Inflammatory macrophage treated with lipopolysaccharide for 4 hours (primary cell): ENCODE data around the gene HVCN1.
"Not testable (repeated sequence)": the region's sequence is repeated elsewhere in the genome, so short reads cannot be mapped to it uniquely, and the experiment has no call there.

Experiments
- DNase-seq: peaks from one replicate; pipeline ENCODE4 v3.0.0-alpha.2; 2020

The HVCN1 gene

DNA sequence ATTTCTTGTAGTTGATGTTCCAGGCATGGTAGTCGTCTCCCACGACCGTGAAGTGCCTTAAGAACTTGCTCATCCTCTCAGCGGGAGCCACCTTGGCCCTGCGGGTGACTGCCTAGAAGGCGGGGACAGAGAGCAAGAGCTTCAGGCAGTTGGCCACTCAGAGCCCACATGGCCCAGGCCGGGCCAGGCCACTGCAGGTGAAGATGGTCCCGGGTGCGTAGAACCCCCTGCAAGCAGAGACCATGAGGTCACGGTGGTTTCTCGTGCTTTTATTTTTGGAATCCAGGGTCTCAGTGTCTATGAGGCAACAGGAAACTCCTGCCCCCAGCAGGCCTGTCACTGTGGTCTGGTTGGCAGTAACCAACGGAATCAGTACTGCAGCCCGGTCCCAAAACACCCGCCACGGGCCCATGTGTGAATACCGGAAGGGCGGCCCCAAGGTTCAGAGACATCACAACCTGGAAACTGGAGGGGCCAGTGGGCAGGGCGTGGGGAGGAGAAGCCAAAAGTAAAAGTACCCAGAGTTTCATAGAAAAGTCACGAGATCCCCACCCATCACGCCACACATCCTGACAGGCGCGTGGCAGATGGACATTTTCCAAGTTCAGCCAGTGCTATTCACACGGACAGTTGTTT, 27.5 kb downstream of the HVCN1 start:
- DNase-seq, result peak; percentile 85

DNA sequence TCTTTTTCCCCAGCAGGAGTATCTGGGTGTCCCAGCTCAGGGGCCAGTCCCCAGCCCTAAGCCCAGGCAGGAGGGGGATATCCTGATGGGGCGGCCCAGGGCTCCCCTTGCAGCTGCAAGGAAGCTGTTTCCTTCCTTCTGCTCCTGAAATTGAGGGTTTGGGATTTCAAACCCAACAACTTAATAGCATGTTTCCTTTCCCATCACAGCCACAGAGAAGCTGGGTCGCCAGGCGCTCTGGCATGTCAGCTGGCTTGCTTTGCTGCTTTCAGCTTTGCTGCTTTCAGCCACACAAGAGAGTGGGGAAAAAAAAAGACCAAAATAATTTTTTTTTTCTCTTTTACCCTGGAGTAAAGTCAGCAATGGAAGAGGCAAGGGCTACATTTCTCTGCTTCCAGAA, 30.0 kb downstream of the HVCN1 start:
- no peak for DNase-seq

DNA sequence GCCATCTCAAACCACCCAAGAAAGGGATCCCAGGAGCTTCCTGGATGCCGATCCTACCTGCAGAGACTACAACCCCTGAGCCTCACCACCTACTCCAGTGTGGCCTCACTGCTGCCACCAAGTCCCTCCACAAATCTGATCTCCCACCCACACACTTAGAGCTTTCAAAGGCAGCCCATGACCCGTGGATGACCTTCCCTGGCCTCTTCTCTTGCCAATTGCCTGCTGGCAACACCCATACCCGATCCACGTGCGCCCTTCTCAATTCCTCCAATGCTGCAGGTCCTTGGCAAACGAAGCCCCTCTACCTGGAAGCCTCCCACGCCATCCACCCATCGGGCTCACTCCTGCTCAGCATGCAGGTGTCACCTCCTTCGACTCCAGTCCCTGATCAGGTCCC, 30.7 kb downstream of the HVCN1 start:
- DNase-seq, result no peak

DNA sequence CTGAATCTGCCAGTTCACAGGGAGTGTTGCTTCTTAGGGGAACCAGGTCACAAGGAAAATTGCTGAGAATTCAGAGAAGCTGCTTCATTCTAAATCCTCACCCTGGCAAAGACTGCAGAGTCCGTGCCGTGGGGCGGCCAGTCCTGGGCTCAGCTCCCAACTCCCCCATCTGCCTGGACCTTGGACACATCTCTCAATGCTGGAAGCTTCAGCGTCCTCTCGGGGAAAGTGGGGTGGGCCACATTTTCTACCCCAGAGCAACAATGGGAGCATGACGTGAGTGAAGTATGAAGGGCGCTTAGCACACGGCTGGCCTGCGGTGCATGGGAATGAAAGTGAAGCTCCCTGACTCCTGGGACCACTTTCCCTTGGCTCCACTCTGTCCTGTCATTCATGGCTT, 31.2 kb downstream of the HVCN1 start:
- no peak for DNase-seq

DNA sequence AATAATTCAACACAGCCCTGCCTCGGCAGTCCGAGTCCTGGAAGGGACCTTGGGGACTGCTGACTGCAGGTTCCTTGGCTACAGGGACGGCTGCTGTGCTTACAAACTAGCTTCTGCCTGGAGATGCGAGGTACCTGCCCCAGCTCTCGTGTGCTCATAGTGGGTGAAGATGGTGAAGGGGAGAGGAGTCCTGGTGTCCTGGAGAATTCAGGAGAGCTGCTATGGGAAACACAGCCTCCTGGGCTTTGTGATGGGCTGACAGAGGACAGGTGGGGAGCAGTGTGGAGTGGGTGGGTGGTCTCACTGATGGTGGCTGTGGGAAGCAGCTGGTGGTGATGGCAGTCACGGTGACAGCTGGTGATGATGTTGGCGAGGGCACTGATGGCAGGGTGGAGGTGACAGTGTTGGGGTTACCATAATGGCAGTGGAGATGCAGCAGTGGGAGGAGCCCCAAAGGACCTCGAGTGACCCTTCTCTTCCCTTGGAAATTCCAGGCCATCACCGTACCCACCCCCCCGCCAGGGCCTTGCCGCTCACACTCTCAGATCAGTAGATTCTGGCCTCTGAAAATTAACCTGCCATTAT, 32.8 kb downstream of the HVCN1 start:
- no peak for DNase-seq

DNA sequence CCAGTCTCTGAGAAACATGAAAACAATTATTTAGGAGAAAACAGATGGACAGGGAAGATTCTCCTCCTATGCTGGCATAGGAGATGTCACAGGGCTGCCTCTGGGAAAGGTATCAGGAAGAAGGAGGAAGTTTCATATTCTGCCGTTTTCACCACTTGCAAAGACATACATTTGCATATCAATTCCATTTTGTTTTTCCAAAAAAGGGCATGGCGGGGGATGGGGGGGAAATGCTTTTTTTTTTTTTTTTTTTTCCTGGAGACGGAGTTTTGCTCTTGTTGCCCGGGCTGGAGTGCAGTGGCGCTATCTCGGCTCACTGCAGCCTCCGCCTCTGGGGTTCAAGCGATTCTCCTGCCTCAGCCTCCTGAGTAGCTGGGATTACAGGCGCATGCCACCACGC, 34.7 kb downstream of the HVCN1 start:
- not testable (repeated sequence) for DNase-seq

DNA sequence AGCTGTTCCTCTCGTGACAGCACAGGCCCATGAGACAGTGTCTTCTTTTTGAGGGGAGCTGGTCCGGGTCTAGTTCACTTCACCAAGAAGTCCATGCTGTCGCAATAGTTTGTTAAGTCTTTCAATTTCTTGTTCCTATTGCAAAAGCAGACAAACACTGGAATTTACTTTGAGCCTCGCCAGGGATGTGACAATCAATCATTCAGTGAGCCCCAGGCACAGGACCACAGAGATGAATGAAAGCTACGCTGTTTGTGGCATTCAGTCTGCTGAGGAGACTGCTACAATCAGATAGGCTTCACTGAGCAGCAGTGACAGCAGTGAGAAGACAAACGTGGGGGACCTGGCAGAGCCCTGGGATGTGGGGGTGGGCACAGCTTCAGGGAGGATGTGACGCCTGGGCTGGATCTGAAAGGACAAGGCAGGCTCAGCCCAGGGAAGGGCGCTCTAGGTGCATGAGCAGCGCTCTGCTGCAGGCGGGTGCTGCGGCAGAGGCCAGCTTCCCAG, 39.5 kb downstream of the HVCN1 start:
- peak; percentile 78 for DNase-seq

DNA sequence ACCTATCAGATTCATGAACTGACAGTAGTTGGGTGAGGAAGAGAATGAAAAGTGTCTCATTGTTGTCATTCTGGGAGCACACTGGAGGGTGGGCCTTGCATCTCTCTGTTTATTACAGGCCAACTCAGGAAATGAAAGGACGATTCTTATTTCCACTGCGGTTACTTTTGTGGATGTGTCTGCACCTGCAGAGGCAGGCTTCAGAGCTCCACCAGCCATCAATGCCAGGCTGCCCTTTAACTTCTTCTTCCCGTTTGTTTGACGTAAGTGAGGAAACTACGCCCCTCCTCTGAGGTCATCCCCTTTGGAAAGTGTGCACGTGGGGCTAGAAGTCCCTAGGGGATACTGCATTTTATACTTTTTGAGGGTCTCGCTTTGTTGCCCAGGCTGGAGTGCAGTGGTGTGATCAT, 41.3 kb downstream of the HVCN1 start:
- peak; percentile 44 for DNase-seq

DNA sequence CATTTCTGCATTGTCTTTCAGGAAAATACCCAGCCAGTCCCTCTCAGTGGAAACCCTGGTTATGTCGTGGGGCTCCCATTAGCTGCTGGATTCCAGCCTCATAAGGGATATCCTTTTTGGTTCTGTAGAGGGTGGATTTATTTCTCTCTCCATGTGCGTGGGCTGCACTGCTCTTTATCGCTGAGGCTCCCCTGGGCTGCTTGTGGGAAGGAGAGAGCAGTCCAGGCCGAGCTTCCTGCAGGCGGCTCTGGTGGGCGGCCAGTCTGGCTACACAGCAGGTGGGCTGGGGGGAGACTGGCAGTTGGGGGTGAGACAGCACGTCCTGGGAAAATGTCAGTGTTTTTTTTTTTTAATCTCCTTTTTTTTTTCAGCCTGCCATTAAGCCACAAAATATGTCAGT, 47.4 kb downstream of the HVCN1 start:
- no peak for DNase-seq

DNA sequence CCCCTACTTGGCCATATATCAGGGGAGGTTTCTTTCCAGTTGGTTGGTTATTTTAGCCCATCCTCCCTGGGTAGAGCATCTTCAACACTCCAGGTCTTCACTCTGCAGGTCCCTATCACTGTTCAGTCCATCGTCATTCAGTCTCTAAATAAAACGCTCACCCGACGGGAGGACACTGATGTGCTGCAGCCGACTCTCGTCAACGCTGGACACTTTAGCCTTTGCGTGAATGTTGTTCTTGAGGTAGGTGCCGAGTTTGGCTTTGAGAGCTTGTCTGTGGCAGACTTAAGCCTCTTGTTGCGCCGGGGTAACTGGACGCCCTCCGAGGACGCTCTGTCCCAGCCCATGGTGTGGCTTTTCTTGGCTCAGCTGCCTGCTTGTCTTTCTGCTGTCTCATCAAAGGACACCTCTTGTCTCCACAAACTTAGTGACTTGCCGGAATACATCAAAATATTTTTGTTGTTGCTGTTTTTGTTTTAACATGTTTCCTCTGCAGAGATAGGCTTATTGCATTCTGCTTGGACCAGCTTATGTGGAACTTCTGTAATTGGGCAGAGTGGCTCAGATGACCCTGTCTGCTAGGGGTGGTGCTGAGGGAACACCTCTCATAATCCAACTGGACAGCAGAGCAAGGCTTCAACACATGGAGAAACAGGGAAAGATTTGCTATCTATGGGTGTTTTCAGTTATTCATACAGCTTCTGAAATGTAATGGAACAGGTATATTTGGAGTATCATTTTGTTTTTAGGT, 48.5 kb downstream of the HVCN1 start:
- no peak for DNase-seq

DNA sequence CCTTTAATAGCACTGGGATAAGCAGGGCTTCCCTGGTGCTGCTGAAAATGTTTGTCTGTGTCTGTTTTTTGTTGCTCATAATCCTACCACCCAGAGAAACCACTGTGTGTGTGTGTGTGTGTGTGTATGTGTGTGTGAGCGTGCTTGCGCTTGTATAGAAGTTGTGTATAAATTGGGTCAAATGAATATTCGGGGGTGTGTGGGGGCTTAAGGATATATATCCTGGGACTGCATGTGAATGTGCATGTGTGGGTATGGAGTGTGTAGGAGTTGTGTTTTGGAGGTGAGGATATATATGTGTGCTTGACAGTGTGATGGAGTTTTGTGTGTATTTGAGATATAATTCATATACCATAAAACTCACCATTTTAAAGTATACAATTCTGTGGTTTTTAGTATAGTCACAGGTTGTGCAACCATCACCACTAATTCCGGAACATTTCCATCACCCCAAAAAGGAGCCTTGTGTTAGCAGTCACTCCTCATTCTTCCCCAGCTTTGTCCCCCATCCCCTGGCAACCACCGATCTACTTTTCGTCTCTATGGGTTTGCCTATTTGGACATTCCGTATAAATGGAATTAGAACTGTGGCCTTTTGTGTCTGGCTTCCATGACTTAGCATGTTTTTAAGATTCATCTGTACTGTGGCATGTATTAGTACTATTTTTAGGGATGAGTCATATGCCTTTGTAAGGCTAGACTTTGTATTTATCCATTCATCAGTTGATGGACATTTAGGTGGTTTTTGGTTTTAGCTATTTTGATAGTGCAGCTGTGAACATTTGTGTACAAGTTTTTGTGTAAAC, 49.4 kb downstream of the HVCN1 start:
- peak; percentile 53 for DNase-seq

DNA sequence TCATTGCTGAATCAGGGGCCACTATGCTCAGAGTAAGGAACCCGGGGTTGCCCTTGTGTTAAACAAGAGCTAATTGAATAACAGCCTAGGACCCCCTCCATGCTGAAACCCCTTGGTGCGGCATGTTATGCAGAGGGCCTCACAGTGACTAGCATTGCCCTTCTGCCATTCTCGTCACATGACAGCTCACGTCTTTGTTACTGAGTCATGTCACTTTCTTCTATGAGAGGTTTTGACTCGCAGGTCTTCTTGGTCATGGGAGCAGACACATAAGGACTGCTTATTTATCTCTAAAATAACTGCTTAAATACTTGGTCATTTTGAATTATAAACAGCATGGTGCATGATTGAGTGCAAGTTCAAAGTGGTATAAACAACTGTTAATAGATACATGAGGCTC, 50.1 kb downstream of the HVCN1 start:
- DNase-seq, result peak; percentile 22

DNA sequence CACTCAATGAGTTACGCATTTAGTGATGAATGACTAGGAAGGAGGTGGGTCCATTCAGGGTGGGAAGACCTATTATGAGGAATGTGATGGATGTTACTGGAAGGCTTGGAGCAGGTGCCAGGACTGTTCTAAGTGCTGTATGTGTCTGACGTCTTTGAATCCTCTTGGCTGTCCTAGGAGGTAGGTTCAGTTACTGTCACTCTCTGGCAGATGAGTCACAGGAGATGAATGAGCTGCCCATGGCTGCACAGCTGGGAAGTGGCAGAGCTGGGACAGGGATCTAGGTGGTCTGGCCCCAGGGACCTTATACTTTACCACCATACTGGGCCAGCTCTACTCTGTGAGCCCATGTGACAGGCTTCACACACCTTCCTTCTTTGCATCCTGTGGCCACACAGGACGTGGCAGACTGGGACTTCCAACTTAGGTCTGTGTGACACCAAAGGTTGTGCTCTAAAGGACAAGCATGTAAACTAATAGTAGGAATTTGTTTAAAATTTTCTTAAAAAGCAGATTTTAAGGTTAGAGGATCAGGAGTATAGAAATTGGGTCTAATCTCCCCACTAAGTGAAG, 51.0 kb downstream of the HVCN1 start:
- no peak for DNase-seq

DNA sequence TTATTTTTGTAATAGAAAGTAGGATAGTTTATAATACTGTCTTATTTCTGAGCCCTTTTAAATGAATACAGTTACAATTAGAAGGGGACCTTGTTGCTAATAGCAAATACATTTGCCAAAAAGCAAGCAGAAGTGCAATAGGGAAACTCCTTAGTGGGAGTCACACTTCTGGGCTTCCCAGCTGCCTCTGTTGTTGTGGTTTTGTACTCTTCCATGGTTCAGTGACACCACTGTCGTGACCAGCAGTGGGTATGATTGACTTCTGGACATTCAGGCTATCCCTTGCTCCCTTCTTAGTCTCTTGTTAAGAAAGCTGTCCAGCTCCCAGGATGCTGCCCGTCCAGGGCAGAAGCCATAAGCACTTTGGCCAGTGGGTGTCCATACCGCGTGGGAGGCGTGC, 52.4 kb downstream of the HVCN1 start:
- DNase-seq, result peak; percentile 81

DNA sequence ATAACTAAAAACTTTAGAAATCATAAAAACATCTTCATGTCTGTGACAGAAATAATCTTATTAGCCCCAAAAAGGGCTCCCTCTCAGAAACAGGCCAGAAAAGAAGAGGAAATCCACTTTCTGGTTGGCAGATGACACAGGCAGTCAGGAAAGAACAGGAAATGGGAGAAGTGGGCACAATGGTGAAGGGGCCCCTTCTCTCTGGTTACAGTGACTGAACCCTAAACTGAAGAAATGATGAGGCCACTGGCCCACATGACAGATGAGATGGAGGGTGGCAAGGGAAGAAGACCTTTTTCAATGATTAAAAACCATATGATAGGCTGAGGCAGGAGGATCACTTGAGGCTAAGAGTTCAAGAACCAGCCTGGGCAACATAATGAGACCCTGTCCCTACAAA, 53.9 kb downstream of the HVCN1 start:
- peak; percentile 37 for DNase-seq

DNA sequence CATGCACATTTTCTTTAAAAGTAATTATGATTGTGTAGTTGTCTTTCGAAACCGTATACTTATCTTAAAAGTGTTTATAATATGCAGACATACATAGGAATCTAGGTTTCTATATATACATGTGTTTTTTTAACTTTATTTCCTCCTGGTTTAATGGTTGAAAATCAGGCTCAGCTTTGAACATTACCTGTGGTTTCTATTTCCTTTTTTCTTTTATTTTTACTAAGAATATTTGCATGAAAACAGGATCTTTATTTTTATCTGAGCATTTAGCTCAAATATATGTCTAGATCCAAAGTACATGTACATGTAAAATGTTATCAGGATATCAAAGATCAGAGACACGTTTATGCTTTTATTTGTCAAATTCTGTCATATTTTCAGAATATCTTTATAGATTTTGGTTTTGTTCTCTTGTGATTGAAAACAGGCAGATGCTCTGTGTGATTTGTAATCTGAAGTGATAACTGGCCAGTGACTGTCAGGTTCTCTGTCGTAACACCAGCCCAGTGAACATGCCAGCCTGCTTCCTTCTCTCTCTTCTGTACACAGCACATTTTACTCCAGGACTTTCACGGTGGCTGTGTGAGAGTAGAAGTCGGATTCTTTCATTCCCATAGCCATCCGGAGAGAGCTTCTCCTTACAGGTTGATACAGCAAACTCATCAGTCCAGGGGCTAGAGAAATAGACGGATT, 61.3 kb downstream of the HVCN1 start:
- DNase-seq, result peak; percentile 46

DNA sequence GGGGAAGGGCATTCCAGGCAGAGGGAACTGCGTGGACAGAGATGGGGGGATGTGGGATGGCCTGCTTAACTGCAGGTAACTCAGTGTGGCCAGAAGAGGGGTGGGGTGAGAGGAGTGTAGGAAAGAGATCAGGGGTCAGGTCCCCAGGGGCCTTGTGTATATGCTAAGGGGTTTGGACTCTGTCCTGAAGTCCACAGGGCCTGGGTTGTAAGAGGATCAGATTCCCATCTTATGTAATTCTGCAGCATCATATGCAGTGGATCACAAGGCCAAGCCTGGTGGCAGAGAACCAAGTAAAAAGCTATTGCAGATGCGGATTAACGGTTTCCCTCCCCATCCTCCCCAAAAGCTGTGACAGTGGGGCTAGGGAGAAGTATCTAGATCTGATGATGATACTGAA, 66.3 kb downstream of the HVCN1 start:
- DNase-seq, result no peak

DNA sequence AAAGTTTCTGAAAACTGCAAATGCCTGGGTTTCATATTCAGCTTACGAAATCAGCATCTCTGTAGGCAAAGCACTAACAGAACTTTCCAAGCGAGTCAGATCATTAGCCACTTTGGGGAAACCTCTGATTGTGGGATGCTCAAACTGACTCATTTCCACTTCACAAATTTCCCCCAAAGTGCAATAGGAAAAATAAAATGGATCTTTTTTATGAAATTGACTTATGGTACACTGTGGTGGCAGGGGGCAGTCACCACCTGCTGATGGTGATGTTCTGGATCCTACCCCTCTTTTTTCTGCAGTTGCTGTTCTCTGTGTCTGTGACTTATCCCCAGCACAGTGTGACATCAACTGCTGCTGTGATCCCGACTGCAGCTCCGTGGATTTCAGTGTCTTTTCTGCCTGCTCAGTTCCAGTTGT, 69.4 kb downstream of the HVCN1 start:
- DNase-seq, result peak; percentile 76

DNA sequence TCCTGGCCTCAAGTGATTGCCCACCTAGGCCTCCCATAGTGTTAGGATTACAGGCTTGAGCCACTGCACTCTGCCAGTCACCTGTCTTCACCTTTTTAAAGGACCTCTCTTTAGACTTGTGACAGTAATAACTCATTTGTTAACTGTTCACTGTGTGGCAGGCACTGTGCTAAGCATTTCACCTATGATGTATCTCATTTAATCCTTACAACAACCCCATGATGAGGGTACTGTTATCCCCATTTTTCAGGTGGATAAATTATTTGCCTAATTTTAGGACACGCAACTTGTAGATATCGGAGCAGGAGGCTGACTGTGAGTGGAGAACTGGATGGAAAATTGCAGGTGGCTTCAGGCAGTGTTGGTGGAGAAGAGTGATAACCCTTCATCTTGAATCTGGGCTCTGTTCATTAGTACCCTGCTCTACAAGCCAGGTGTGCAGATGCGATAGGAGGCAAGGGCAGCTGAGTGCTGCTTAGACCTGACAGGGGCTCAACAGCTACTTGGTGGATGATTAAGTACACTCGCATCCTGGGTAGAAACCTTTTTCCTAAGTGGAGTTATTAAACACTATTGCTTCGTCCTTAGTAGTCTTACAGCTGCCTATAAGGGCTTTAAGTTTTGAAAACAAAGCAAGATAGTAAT, 72.3 kb downstream of the HVCN1 start:
- no peak for DNase-seq

DNA sequence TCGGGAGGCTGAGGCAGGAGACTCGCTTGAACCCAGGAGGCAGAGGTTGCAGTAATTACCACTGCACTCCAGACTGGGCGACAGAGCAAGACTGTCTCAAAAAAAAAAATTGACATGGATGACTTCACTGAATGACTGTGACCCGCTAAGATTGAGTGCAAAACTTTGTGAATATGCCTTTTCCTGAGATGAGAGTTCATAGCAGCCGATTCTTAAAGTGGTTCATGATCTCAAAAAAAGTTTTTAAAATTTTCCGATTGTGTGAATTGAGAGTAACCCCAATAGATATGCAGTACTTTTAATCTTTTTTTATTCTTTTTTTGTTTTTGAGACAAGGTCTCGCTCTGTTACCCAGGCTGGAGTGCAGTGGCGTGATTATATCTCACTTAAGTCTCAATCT, 73.7 kb downstream of the HVCN1 start:
- DNase-seq, result no peak

DNA sequence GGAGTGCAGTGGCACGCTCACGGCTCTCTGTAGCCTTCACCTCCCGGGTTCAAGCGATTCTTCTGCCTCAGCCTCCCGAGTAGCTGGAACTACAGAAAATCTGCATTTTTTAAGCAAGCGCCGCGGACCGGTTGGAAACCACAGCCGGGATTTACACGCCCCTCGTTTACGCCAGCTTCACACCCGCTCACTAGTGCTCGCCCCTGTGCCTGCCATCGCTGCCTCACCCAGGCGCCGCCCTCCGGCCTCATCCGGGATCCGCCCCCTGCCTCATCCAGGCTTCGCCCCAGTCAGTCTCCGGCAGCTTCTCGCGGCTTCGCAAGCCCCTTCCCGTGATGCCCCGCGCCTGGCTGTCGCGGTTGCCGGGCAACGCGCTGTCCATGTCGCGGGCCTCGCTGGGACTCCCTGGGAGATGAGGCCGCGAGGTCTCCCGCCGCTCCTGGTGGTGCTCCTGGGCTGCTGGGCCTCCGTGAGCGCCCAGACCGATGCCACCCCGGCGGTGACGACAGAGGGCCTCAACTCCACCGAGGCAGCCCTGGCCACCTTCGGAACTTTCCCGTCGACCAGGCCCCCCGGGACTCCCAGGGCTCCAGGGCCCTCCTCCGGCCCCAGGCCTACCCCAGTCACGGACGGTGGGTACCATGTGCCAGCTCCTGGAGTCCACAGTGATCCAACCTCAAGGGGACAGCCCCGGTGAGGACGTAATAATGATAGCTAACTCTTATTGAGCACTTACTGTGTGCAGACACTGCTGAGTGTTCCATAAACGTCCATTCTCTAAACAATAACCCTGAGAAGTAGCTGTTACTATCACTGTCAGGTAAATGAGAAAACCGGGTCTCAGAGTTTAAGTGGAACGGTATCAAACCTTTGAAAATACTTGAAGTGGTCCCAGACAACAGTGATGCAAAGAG, 74.9 kb downstream of the HVCN1 start, which contains the start of gene TCTN1:
TSS of gene TCTN1 (plus strand) at position 359 of the 914 bp plus-strand sequence. CDS start at position 413, 54 bp downstream.
- DNase-seq, result peak; percentile 96
